Type B pancreatic cell (in vitro differentiated cells): ENCODE data around the gene MRPS34. TPM values are rescaled to one million over a fixed set of nuclear protein-coding genes. Genes with fewer than 3 reads are reported as not detected.

ENCODE experiments used
- DNase-seq: peaks from one replicate; pipeline ENCODE4 v3.0.0; 2021; ENCODE audit warnings: mixed read lengths; ENCODE audit not compliant: unreplicated experiment; ENCODE audit errors: extremely low spot score
- H3K27ac Mint-ChIP-seq: 2 replicates; pipeline ENCODE4 v1.8.0; 2021; ENCODE audit warnings: mild to moderate bottlenecking, mixed read lengths
- H3K27me3 Mint-ChIP-seq: 2 replicates; pipeline ENCODE4 v1.8.0; 2021; ENCODE audit warnings: mixed read lengths
- H3K36me3 Mint-ChIP-seq: 2 replicates; pipeline ENCODE4 v1.8.0; 2021; ENCODE audit warnings: mixed read lengths
- H3K4me1 Mint-ChIP-seq: one replicate; pipeline ENCODE4 v1.8.0; 2021; ENCODE audit warnings: mixed read lengths; ENCODE audit not compliant: unreplicated experiment
- H3K4me3 Mint-ChIP-seq: 2 replicates; pipeline ENCODE4 v1.8.0; 2021; ENCODE audit warnings: mild to moderate bottlenecking, mixed read lengths
- H3K9me3 Mint-ChIP-seq: 2 replicates; pipeline ENCODE4 v1.8.0; 2021; ENCODE audit warnings: mixed read lengths
- total RNA-seq: library from RNA; stranded (reverse); gene quantifications from 2 replicates; pipeline ENCODE4 v1.2.1, GENCODE V29; 2021; ENCODE audit warnings: low replicate concordance
- TF ChIP-seq, protein P1 (sequence below): fragments of 200-600 bp; sonication (generic); conservative IDR thresholded peaks from 2 replicates; pipeline ENCODE4 v1.5.0; 2021; ENCODE audit warnings: antibody characterized with exemption, mild to moderate bottlenecking

MRPS34 gene
- total RNA-seq, 1 donor from 2014 or later: 95.5 TPM

GRCh38 chr16:1745900-1746692, 26.8 kb downstream of the MRPS34 start:
- DNase-seq: no peak
- TF ChIP-seq, protein P1, sequence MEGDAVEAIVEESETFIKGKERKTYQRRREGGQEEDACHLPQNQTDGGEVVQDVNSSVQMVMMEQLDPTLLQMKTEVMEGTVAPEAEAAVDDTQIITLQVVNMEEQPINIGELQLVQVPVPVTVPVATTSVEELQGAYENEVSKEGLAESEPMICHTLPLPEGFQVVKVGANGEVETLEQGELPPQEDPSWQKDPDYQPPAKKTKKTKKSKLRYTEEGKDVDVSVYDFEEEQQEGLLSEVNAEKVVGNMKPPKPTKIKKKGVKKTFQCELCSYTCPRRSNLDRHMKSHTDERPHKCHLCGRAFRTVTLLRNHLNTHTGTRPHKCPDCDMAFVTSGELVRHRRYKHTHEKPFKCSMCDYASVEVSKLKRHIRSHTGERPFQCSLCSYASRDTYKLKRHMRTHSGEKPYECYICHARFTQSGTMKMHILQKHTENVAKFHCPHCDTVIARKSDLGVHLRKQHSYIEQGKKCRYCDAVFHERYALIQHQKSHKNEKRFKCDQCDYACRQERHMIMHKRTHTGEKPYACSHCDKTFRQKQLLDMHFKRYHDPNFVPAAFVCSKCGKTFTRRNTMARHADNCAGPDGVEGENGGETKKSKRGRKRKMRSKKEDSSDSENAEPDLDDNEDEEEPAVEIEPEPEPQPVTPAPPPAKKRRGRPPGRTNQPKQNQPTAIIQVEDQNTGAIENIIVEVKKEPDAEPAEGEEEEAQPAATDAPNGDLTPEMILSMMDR: no peak
- no peaks in the 10 kb centered on the region for H3K4me1 Mint-ChIP-seq
- H3K9me3 Mint-ChIP-seq: no peaks in the 10 kb centered on the region
- H3K27me3 Mint-ChIP-seq: no peaks in the 10 kb centered on the region
- no peak overlapping the region for H3K4me3 Mint-ChIP-seq
- no peaks in the 10 kb centered on the region for H3K36me3 Mint-ChIP-seq
- H3K27ac Mint-ChIP-seq: peak overlapping the region; percentile 41

DNA sequence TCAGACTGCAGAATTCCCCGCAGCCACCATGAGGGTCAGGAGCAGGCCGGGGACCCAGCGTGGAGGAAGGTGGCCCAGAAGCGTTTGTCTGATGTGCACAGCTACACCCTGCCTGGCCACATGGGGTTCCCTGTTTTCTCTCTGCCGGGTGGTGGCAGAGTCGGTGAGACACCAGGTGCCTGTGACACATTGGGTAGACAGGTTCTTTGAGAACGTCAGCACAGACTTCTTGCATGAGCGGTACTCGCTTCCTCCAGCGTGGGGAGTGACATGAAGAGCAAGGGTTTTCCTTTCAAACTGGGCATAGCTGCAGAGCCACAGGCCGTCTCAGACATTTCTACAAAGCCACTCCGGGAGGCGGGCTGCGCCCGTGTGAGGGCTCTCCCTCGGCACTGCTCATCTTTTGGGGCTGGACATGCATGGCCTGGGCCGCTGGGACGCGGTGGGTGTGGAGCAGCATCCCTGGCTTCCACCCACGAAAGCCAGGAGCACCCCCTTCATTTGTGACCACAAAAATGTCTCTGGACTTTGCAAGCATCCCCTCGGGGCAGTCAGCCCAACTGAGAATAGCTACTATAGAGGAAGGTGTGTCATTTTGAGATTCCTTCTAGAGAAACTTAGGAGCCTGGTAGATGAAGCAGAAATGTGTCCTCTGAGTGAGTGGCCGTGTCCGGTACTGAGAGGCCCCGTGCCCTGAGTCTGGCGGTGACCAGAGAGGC, 27.6 kb downstream of the MRPS34 start:
- Mint-ChIP-seq H3K27me3 (no peaks in the 10 kb centered on the region), H3K9me3 (no peaks in the 10 kb centered on the region), H3K4me1 (no peaks in the 10 kb centered on the region), H3K4me3 (no peak overlapping the region), H3K36me3 (no peaks in the 10 kb centered on the region), H3K27ac (peak overlapping the region; percentile 41)
- TF ChIP-seq, protein P1: no peak
- DNase-seq: no peak

- TF ChIP-seq, protein P1: no peak
- Mint-ChIP-seq H3K36me3 (no peaks in the 10 kb centered on the region), H3K27me3 (no peaks in the 10 kb centered on the region), H3K4me3 (no peak overlapping the region), H3K27ac (no peak overlapping the region), H3K4me1 (no peaks in the 10 kb centered on the region), H3K9me3 (no peaks in the 10 kb centered on the region)
- DNase-seq: no peak
Observed at GRCh38 chr16:1744338-1744840, 28.5 kb downstream of the MRPS34 start.

DNA sequence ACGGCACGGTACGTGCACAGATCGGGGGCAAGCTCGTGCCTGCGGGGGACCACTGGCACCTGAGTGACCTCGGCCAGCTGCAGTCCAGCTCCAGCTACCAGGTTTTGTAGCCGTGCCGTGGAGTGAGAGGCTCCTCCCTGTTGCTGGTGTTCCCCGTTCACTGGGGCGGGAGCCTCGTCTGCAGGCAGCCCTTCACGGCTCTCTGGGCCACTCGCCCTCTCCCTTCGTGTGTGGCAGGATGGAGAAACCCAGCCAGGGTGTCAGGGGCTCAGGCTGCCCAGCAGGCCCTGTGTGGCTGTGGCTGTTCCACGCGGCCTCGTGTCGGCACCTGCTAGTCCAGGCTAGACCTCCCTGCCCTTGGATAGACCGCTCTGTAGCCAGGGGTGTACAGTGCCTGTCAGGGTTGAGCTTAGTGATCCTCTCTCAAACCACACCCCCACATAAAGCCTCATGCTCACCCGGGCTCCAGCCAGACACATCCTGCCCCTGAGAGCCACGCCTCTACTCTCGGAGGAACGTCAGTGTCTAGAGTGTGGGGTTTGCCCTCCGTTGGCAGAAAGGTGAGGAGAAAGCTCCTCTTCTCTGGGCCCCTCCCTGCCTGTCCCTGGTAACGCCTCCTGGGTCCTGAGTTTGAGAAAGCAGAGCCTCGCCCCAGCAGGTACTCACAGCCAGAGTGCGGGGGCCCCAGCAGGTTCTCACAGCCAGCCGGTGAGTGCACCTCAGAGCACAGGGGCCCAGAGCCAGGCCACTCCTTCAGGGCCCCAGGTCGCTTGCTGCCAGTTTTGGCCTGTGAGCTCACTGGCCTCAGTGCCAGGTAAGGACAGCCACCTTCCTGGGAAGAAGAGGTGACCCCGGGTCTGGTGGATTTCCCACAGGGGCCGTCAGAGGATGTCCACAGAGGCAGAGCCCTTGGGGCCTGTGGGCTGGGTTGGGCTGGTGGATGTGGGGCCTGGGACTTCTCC, 29.3 kb downstream of the MRPS34 start:
- Mint-ChIP-seq H3K4me1 (no peaks in the 10 kb centered on the region), H3K27ac (no peak overlapping the region), H3K9me3 (no peaks in the 10 kb centered on the region), H3K27me3 (no peaks in the 10 kb centered on the region), H3K4me3 (no peak overlapping the region), H3K36me3 (no peaks in the 10 kb centered on the region)
- TF ChIP-seq, protein P1: no peak
- peak; percentile 67 for DNase-seq

GRCh38 chr16:1741553-1742165, 31.3 kb downstream of the MRPS34 start:
- Mint-ChIP-seq H3K36me3 (no peaks in the 10 kb centered on the region), H3K27ac (no peak overlapping the region), H3K4me3 (no peak overlapping the region), H3K4me1 (no peaks in the 10 kb centered on the region), H3K27me3 (no peaks in the 10 kb centered on the region), H3K9me3 (no peaks in the 10 kb centered on the region)
- TF ChIP-seq, protein P1: no peak
- DNase-seq: no peak
